Endothelial cell of umbilical vein (primary cell): ENCODE measurements around the gene SLC10A2. TPM values are rescaled to one million over a fixed set of nuclear protein-coding genes. Genes with fewer than 3 reads are reported as not detected.

Experiments used
- BruUV-seq: library from RNA; stranded (reverse); fragments of 400-500 nt; replicated peaks from 2 replicates; lab custom pipeline; 2021; lab: Mats Ljungman, UMichigan
- CTCF ChIA-PET: fragments of 300-600, 350-600 bp; sonication (Branson Sonifier 250); formaldehyde crosslinking; loops from one replicate; lab custom pipeline; 2021; ENCODE audit warnings: antibody characterized with exemption, inconsistent platforms; lab: Charles Lee
- POLR2A ChIA-PET: fragments of 300-600, 350-600 bp; sonication (Branson Sonifier 250); formaldehyde crosslinking; loops from one replicate; lab custom pipeline; 2021; ENCODE audit warnings: antibody characterized with exemption, inconsistent platforms; lab: Charles Lee
- DNase-seq: peaks from one replicate; pipeline ENCODE4 v3.0.0-alpha.2; 2011; ENCODE audit warnings: low read depth, low spot score
- FAIRE-seq: peaks from 2 replicates; lab custom pipeline; 2011; peaks lifted over from hg19 to GRCh38; lab: Jason Lieb, UNC
- H2AFZ ChIP-seq: 2 replicates; pipeline ENCODE4 v1.6.0; 2012; ENCODE audit warnings: low read depth, low read length, control low read depth, inconsistent platforms
- H3K27ac ChIP-seq: 2 replicates; pipeline ENCODE4 v1.5.1; 2011; ENCODE audit warnings: low read depth, mild to moderate bottlenecking, control low read depth, low read length, moderate library complexity; ENCODE audit not compliant: insufficient read depth
- H3K27me3 ChIP-seq, 2 experiments: 2 replicates each; pipeline versions ENCODE4 v1.6.0 to v1.6.1; 2011; ENCODE audit warnings: low read length in 2 of 2, mixed read lengths in 1 of 2; ENCODE audit not compliant: control insufficient read depth in 2 of 2, insufficient read depth in 2 of 2
- H3K36me3 ChIP-seq, 2 experiments: 2 replicates in 1 of 2; 3 replicates in 1 of 2; pipeline ENCODE4 v1.5.1; 2011; ENCODE audit warnings: low read length in 2 of 2, mild to moderate bottlenecking in 1 of 2, moderate library complexity in 1 of 2; ENCODE audit not compliant: control insufficient read depth in 2 of 2, insufficient read depth in 2 of 2; ENCODE audit errors: extremely low read depth in 1 of 2
- H3K4me1 ChIP-seq: 3 replicates; pipeline ENCODE4 v1.5.1; 2011; ENCODE audit warnings: mild to moderate bottlenecking, low read length; ENCODE audit not compliant: control insufficient read depth, insufficient read depth; ENCODE audit errors: extremely low read depth
- H3K4me2 ChIP-seq: 2 replicates; pipeline ENCODE4 v1.6.1; 2011; ENCODE audit warnings: low read length, control low read depth, mixed read lengths; ENCODE audit not compliant: insufficient read depth
- H3K4me3 ChIP-seq, 3 experiments: fragments of 200-600 bp in 1 of 3; sonication (generic), shearing (Covaris generic) in 1 of 3; replicated peaks in 1 of 3; 2 replicates each; pipeline ENCODE4 v1.5.1; 2011 to 2016; ENCODE audit warnings: control low read depth in 3 of 3, low read length in 3 of 3, mild to moderate bottlenecking in 2 of 3, inconsistent platforms in 1 of 3, low read depth in 1 of 3, moderate library complexity in 1 of 3; ENCODE audit not compliant: insufficient read depth in 1 of 3
- H3K79me2 ChIP-seq: 2 replicates; pipeline ENCODE4 v1.6.0; 2012; ENCODE audit warnings: low read length, inconsistent platforms; ENCODE audit not compliant: control insufficient read depth, insufficient read depth
- H3K9ac ChIP-seq: replicated peaks from 2 replicates; pipeline ENCODE3; 2011; ENCODE audit warnings: low read length, control low read depth; ENCODE audit not compliant: insufficient read depth; ENCODE audit errors: extremely low read depth
- H3K9me1 ChIP-seq: replicated peaks from 3 replicates; pipeline ENCODE4 v1.6.0; 2011; ENCODE audit warnings: mild to moderate bottlenecking, low read length; ENCODE audit not compliant: control insufficient read depth, insufficient read depth; ENCODE audit errors: extremely low read depth
- H3K9me3 ChIP-seq: replicated peaks from 2 replicates; pipeline ENCODE4 v1.5.1; 2012; ENCODE audit warnings: low read length, inconsistent platforms; ENCODE audit not compliant: control insufficient read depth, insufficient read depth
- H4K20me1 ChIP-seq: replicated peaks from 2 replicates; pipeline ENCODE3; 2011; ENCODE audit warnings: mild to moderate bottlenecking, low read length; ENCODE audit not compliant: control insufficient read depth, insufficient read depth; ENCODE audit errors: extremely low read depth
- CTCF ChIP-seq, 2 donors: IDR thresholded peaks; 1 replicate in 1 of 2; 2 replicates in 1 of 2; pipeline ENCODE4 v1.5.1; 2011; ENCODE audit warnings: low read length in 2 of 2, mild to moderate bottlenecking in 2 of 2, moderate library complexity in 2 of 2, control low read depth in 1 of 2, inconsistent platforms in 1 of 2, low read depth in 1 of 2; ENCODE audit not compliant: insufficient read depth in 1 of 2; ENCODE audit errors: extremely low read depth in 1 of 2
- EZH2 ChIP-seq: IDR thresholded peaks from 2 replicates; pipeline ENCODE4 v1.6.1; 2012; ENCODE audit warnings: borderline replicate concordance, low read depth, mild to moderate bottlenecking, moderate library complexity, low read length, inconsistent platforms; ENCODE audit not compliant: severe bottlenecking
- FOS ChIP-seq: IDR thresholded peaks from 2 replicates; pipeline ENCODE4 v1.6.1; 2011; ENCODE audit warnings: mild to moderate bottlenecking, low read length, moderate library complexity, borderline replicate concordance; ENCODE audit not compliant: insufficient read depth
- GATA2 ChIP-seq: IDR thresholded peaks from 2 replicates; pipeline ENCODE4 v1.7.0; 2011; ENCODE audit warnings: low read depth, mild to moderate bottlenecking, moderate library complexity, mixed read lengths, low read length; ENCODE audit not compliant: insufficient read length, insufficient read depth
- JUN ChIP-seq: IDR thresholded peaks from 2 replicates; pipeline ENCODE4 v1.6.1; 2011; ENCODE audit warnings: borderline replicate concordance, low read depth; ENCODE audit not compliant: insufficient read length, insufficient read depth
- MYC ChIP-seq: IDR thresholded peaks from one replicate; pipeline ENCODE4 v1.6.1; 2011; ENCODE audit warnings: mild to moderate bottlenecking, low read depth, low read length
- POLR2A ChIP-seq: IDR thresholded peaks from 2 replicates; pipeline ENCODE4 v1.6.1; 2012; ENCODE audit warnings: low read depth, mild to moderate bottlenecking, control low read depth, low read length
- POLR2AphosphoS5 ChIP-seq: IDR thresholded peaks from 2 replicates; pipeline ENCODE4 v1.6.1; 2012; ENCODE audit warnings: low read depth, mild to moderate bottlenecking, control low read depth, low read length, moderate library complexity; ENCODE audit not compliant: insufficient read depth
- dilution Hi-C: fragments of 300-500 bp; cut with MboI; formaldehyde crosslinking; loops from one replicate; pipeline ENCODE4 v1.15.0; 2019; ENCODE audit warnings: low sequenced_read_pairs; ENCODE audit not compliant: extremely low pct_ligation_motif_present
- intact Hi-C: fragments of 100-400 bp; cut with micrococcal nuclease; formaldehyde crosslinking; loops from one replicate; pipeline ENCODE4 v1.10.0; 2022
- polyA plus RNA-seq, 4 experiments: library from polyadenylated mRNA; depleted of rRNA in 3 of 4; stranded (reverse) in 3 of 4; unstranded in 1 of 4; fragments of >200 nt; gene quantifications; 2 replicates each; pipeline versions ENCODE4 v1.2.1 to v1.2.3, GENCODE V29; 2011 to 2012; ENCODE audit warnings: missing spikeins in 1 of 4
- total RNA-seq: library from RNA; stranded (reverse); gene quantifications from 2 replicates; pipeline ENCODE4 v1.2.3, GENCODE V29; 2021
- TF ChIP-seq, protein P1 (sequence below): IDR thresholded peaks from 2 replicates; pipeline ENCODE4 v1.6.1; 2011; ENCODE audit not compliant: insufficient read depth, insufficient read length

Gene SLC10A2
- total and polyA plus RNA-seq, 2 donors (not counting 3 experiments of a cell fraction or from before 2014, with no cell fraction given), result not detected

GRCh38 chr13:103101500-103101899, 35.3 kb upstream of the SLC10A2 start:
- BruUV-seq, result no TSS peak
- no peaks in the 10 kb centered on the region for H4K20me1 ChIP-seq
- no peaks in the 10 kb centered on the region for H3K4me1 ChIP-seq
- H3K4me3 ChIP-seq, result no peak overlapping the region
- DNase-seq (no peak), FAIRE-seq (no peak)
- no peaks in the 10 kb centered on the region for H3K79me2 ChIP-seq
- ChIA-PET POLR2A (no interaction called here), CTCF (no interaction called here)
- H3K9me1 ChIP-seq, result no peaks in the 10 kb centered on the region
- no peak overlapping the region for H2AFZ ChIP-seq
- no peaks in the 10 kb centered on the region for H3K9me3 ChIP-seq
- H3K9ac ChIP-seq, result no peak overlapping the region
- intact Hi-C loops (no loop called here), dilution Hi-C loops (no loop called here)
- H3K36me3 ChIP-seq, result no peaks in the 10 kb centered on the region
- no peaks in the 10 kb centered on the region for H3K27me3 ChIP-seq
- no peak overlapping the region for H3K27ac ChIP-seq
- H3K4me2 ChIP-seq, result no peak overlapping the region
- TF ChIP-seq GATA2 (no peak), JUN (no peak), CTCF (IDR thresholded peaks at IDR 0.05; ENCODE audit: extremely low read depth in 1 of 2, insufficient read depth in 1 of 2, low read depth in 1 of 2, low read length in 2 of 2) (no peak), EZH2 (no peak), POLR2A (no peak), MYC (no peak), POLR2AphosphoS5 (no peak), FOS (no peak)
- TF ChIP-seq, protein P1, sequence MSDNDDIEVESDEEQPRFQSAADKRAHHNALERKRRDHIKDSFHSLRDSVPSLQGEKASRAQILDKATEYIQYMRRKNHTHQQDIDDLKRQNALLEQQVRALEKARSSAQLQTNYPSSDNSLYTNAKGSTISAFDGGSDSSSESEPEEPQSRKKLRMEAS, result no peak
